ENCODE measurements around the gene ACOT12. TPM values are rescaled to one million over a fixed set of nuclear protein-coding genes. Genes with fewer than 3 reads are reported as not detected.

Gene ACOT12
- total and polyA plus RNA-seq, 2 of the 13 experiments (the other 11 are each of a cell fraction or from before 2014, with no cell fraction given) = not detected

GRCh38 chr5:81371354-81371876, 22.5 kb downstream of the ACOT12 start (continued):
- no peak for TF ChIP-seq CEBPZ (IDR thresholded peaks at IDR 0.05; ENCODE audit: low read length)
- no peak; the same call in 1 of the 2 replicates for TF ChIP-seq FOXK1 (CRISPR knock-in tag; IDR thresholded peaks at IDR 0.05; ENCODE audit: borderline replicate concordance, low read depth)
- no peak for TF ChIP-seq ZNF552 (CRISPR knock-in tag; IDR thresholded peaks at IDR 0.05; ENCODE audit: borderline replicate concordance)
- TF ChIP-seq ZNF281 (CRISPR knock-in tag; IDR thresholded peaks at IDR 0.05; ENCODE audit: borderline replicate concordance) = no peak
- no peak for TF ChIP-seq MED13 (CRISPR knock-in tag; IDR thresholded peaks at IDR 0.05)
- no peak for TF ChIP-seq ZFAT (CRISPR knock-in tag; conservative IDR thresholded peaks at IDR 0.05)
- no peak for TF ChIP-seq DDIT3 (CRISPR knock-in tag; IDR thresholded peaks at IDR 0.05)
- TF ChIP-seq SALL1 (CRISPR knock-in tag; IDR thresholded peaks at IDR 0.05) = peak; percentile 81
- no peak for TF ChIP-seq ZNF446 (CRISPR knock-in tag; IDR thresholded peaks at IDR 0.05)
- no peak for TF ChIP-seq TFE3 (CRISPR knock-in tag; IDR thresholded peaks at IDR 0.05)
- no peak for TF ChIP-seq ZNF7 (CRISPR knock-in tag; IDR thresholded peaks at IDR 0.05)
- no peak for TF ChIP-seq NFYB (CRISPR knock-in tag; IDR thresholded peaks at IDR 0.05)
- no peak for TF ChIP-seq ZNF788 (CRISPR knock-in tag; IDR thresholded peaks at IDR 0.05; ENCODE audit: borderline replicate concordance)
- TF ChIP-seq SMAD9 (CRISPR knock-in tag; IDR thresholded peaks at IDR 0.05) = no peak
- no peak for TF ChIP-seq EZH2 (conservative IDR thresholded peaks at IDR 0.05; ENCODE audit: low read depth, low read length)
- TF ChIP-seq WIZ (CRISPR knock-in tag; IDR thresholded peaks at IDR 0.05) = no peak
- TF ChIP-seq ZBTB21 (CRISPR knock-in tag; IDR thresholded peaks at IDR 0.05) = no peak
- TF ChIP-seq MTERF4 (CRISPR knock-in tag; IDR thresholded peaks at IDR 0.05) = no peak
- TF ChIP-seq MLLT10 (CRISPR knock-in tag; IDR thresholded peaks at IDR 0.05) = no peak
- TF ChIP-seq HOXA9 (CRISPR knock-in tag; IDR thresholded peaks at IDR 0.05; ENCODE audit: borderline replicate concordance) = 0 out of 2 replicates have a peak, but pooled peaks have one; percentile 41
